ENCODE measurements around the gene ATP6V1G2.

Gene ATP6V1G2

DNA sequence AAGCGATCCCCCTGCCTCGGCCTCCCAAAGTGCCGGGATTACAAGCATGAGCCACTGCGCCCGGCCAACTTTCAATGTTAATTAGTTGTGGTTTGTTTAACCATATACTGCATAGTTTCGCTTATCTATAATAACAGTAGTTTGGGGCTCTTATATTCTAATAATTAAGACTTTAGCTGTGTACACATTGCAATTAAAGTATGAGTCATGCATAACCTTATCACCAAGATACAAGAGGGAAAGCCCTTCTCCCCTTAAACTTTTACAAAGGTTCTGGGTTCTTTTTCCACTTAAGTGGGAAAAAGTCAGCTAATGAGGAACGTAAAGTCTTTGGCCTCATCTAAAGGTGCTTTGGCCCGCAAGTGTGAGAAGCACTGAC is 20.9 kb downstream of the ATP6V1G2 start:
- H3K27ac ChIP-seq (replicated peaks) = no peak overlapping the region
- no peak for DNase-seq (ENCODE audit: low read depth in 1 of 2, low spot score in 1 of 2)
- TF ChIP-seq POLR2AphosphoS5 (IDR thresholded peaks at IDR 0.05; ENCODE audit: low read depth) = no peak
- TF ChIP-seq REST (IDR thresholded peaks at IDR 0.05; ENCODE audit: insufficient replicate concordance, low read depth) = no peak
- no peak for TF ChIP-seq SPI1 (IDR thresholded peaks at IDR 0.05; ENCODE audit: borderline replicate concordance, low read depth)
- TF ChIP-seq, protein P1, sequence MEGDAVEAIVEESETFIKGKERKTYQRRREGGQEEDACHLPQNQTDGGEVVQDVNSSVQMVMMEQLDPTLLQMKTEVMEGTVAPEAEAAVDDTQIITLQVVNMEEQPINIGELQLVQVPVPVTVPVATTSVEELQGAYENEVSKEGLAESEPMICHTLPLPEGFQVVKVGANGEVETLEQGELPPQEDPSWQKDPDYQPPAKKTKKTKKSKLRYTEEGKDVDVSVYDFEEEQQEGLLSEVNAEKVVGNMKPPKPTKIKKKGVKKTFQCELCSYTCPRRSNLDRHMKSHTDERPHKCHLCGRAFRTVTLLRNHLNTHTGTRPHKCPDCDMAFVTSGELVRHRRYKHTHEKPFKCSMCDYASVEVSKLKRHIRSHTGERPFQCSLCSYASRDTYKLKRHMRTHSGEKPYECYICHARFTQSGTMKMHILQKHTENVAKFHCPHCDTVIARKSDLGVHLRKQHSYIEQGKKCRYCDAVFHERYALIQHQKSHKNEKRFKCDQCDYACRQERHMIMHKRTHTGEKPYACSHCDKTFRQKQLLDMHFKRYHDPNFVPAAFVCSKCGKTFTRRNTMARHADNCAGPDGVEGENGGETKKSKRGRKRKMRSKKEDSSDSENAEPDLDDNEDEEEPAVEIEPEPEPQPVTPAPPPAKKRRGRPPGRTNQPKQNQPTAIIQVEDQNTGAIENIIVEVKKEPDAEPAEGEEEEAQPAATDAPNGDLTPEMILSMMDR (IDR thresholded peaks at IDR 0.05; ENCODE audit: insufficient read depth, low read length) = no peak
- no peak for TF ChIP-seq GABPA (IDR thresholded peaks at IDR 0.05; ENCODE audit: low read depth)
- no peak overlapping the region for H3K4me3 ChIP-seq (replicated peaks; ENCODE audit: insufficient read depth, low read length)
- H3K27me3 ChIP-seq (ENCODE audit: insufficient read depth, poor library complexity, severe bottlenecking) = no peaks in the 10 kb centered on the region

GRCh38 chr6:31521835-31522234 is 24.6 kb downstream of the ATP6V1G2 start:
- no peak for DNase-seq (ENCODE audit: low read depth in 1 of 2, low spot score in 1 of 2)
- Histone ChIP-seq H3K4me3 (replicated peaks; ENCODE audit: insufficient read depth, low read length) (no peak overlapping the region), H3K27me3 (ENCODE audit: insufficient read depth, poor library complexity, severe bottlenecking) (no peaks in the 10 kb centered on the region), H3K27ac (replicated peaks) (no peak overlapping the region)
- no peak for TF ChIP-seq GABPA (IDR thresholded peaks at IDR 0.05; ENCODE audit: low read depth)
- no peak for TF ChIP-seq REST (IDR thresholded peaks at IDR 0.05; ENCODE audit: insufficient replicate concordance, low read depth)
- TF ChIP-seq, protein P1 (IDR thresholded peaks at IDR 0.05; ENCODE audit: insufficient read depth, low read length) = no peak
- no peak for TF ChIP-seq POLR2AphosphoS5 (IDR thresholded peaks at IDR 0.05; ENCODE audit: low read depth)
- TF ChIP-seq SPI1 (IDR thresholded peaks at IDR 0.05; ENCODE audit: borderline replicate concordance, low read depth) = no peak

- Histone ChIP-seq H3K4me3 (replicated peaks; ENCODE audit: insufficient read depth, low read length) (no peak overlapping the region), H3K27me3 (ENCODE audit: insufficient read depth, poor library complexity, severe bottlenecking) (no peaks in the 10 kb centered on the region), H3K27ac (replicated peaks) (no peak overlapping the region)
- DNase-seq (ENCODE audit: low read depth in 1 of 2, low spot score in 1 of 2) = no peak
- no peak for TF ChIP-seq SPI1 (IDR thresholded peaks at IDR 0.05; ENCODE audit: borderline replicate concordance, low read depth)
- no peak for TF ChIP-seq REST (IDR thresholded peaks at IDR 0.05; ENCODE audit: insufficient replicate concordance, low read depth)
- no peak for TF ChIP-seq POLR2AphosphoS5 (IDR thresholded peaks at IDR 0.05; ENCODE audit: low read depth)
- no peak for TF ChIP-seq GABPA (IDR thresholded peaks at IDR 0.05; ENCODE audit: low read depth)
- TF ChIP-seq, protein P1 (IDR thresholded peaks at IDR 0.05; ENCODE audit: insufficient read depth, low read length) = no peak
Observed at GRCh38 chr6:31513456-31514165, 32.8 kb downstream of the ATP6V1G2 start.
